Liver (tissue), 9 donors: ENCODE data around the gene ZNF333. TPM values are rescaled to one million over a fixed set of nuclear protein-coding genes. Genes with fewer than 3 reads are reported as not detected.

ENCODE experiments used
- DNase-seq: peaks from one replicate; pipeline ENCODE4 v3.0.0-alpha.2; 2017; ENCODE audit warnings: low spot score
- H3K27ac ChIP-seq, 2 donors: one replicate each; pipeline ENCODE4 v1.7.0; 2013; ENCODE audit warnings: inconsistent platforms in 2 of 2, low read length in 2 of 2, control low read depth in 1 of 2, low read depth in 1 of 2, mild to moderate bottlenecking in 1 of 2
- H3K27me3 ChIP-seq, 4 donors: one replicate each; pipeline versions ENCODE4 v1.6.1 to v1.7.0; 2013; ENCODE audit warnings: low read length in 3 of 4, inconsistent platforms in 1 of 4, mild to moderate bottlenecking in 1 of 4, moderate library complexity in 1 of 4; ENCODE audit not compliant: control insufficient read depth in 4 of 4, insufficient read depth in 4 of 4
- H3K36me3 ChIP-seq, 4 donors: one replicate each; pipeline versions ENCODE4 v1.6.1 to v1.7.0; 2013; ENCODE audit warnings: low read length in 3 of 4, mild to moderate bottlenecking in 3 of 4, low read depth in 1 of 4, moderate library complexity in 1 of 4; ENCODE audit not compliant: control insufficient read depth in 4 of 4, insufficient read depth in 3 of 4
- H3K4me1 ChIP-seq, 4 donors: one replicate each; pipeline versions ENCODE4 v1.6.1 to v1.7.0; 2013; ENCODE audit warnings: low read length in 3 of 4, mild to moderate bottlenecking in 3 of 4, moderate library complexity in 1 of 4; ENCODE audit not compliant: control insufficient read depth in 4 of 4, insufficient read depth in 4 of 4
- H3K4me3 ChIP-seq, 3 donors: one replicate each; pipeline versions ENCODE4 v1.6.1 to v1.7.0; 2013; ENCODE audit warnings: low read length in 3 of 3, control low read depth in 1 of 3, low read depth in 1 of 3, mild to moderate bottlenecking in 1 of 3
- H3K9ac ChIP-seq, 2 donors: one replicate each; pipeline ENCODE4 v1.7.0; 2013; ENCODE audit warnings: low read length in 2 of 2, mild to moderate bottlenecking in 2 of 2, moderate library complexity in 2 of 2, control low read depth in 1 of 2, low read depth in 1 of 2
- H3K9me3 ChIP-seq, 4 donors: one replicate each; pipeline versions ENCODE4 v1.6.1 to v1.7.0; 2013; ENCODE audit warnings: low read length in 3 of 4; ENCODE audit not compliant: control insufficient read depth in 4 of 4
- ATF3 ChIP-seq: IDR thresholded peaks from 2 replicates; pipeline ENCODE4 v1.6.1; 2016; ENCODE audit warnings: antibody characterized with exemption
- CTCF ChIP-seq: fragments of 150-350 bp; IDR thresholded peaks from 2 replicates; pipeline ENCODE4 v1.5.1; 2017; ENCODE audit warnings: improper control_type of control experiment, low read depth, low read length; ENCODE audit not compliant: missing input control
- EGR1 ChIP-seq, 2 donors: IDR thresholded peaks; 2 replicates each; pipeline ENCODE4 v1.6.1; 2016 to 2018; ENCODE audit warnings: antibody characterized with exemption in 2 of 2, low read depth in 2 of 2
- FOXA1 ChIP-seq: IDR thresholded peaks from 2 replicates; pipeline ENCODE4 v1.6.1; 2016; ENCODE audit warnings: antibody characterized with exemption
- FOXA2 ChIP-seq: IDR thresholded peaks from 2 replicates; pipeline ENCODE4 v1.6.1; 2016; ENCODE audit warnings: antibody characterized with exemption
- HNF4A ChIP-seq, 2 donors: conservative IDR thresholded peaks; 2 replicates each; pipeline ENCODE4 v1.6.1; 2016; ENCODE audit warnings: antibody characterized with exemption in 2 of 2, mild to moderate bottlenecking in 2 of 2
- HNF4G ChIP-seq: IDR thresholded peaks from 2 replicates; pipeline ENCODE4 v1.6.1; 2016; ENCODE audit warnings: antibody characterized with exemption
- JUND ChIP-seq, 2 donors: IDR thresholded peaks; 2 replicates each; pipeline ENCODE4 v1.6.1; 2016; ENCODE audit warnings: antibody characterized with exemption in 2 of 2
- MAX ChIP-seq: IDR thresholded peaks from 2 replicates; pipeline ENCODE4 v1.6.1; 2016; ENCODE audit warnings: antibody characterized with exemption
- NR2F2 ChIP-seq: IDR thresholded peaks from 2 replicates; pipeline ENCODE4 v1.6.1; 2016; ENCODE audit warnings: antibody characterized with exemption
- REST ChIP-seq: IDR thresholded peaks from 2 replicates; pipeline ENCODE4 v1.6.1; 2016; ENCODE audit warnings: antibody characterized with exemption, mild to moderate bottlenecking
- RXRA ChIP-seq, 2 donors: IDR thresholded peaks; 2 replicates each; pipeline ENCODE4 v1.6.1; 2017 to 2018; ENCODE audit warnings: antibody characterized with exemption in 2 of 2, mild to moderate bottlenecking in 1 of 2
- SP1 ChIP-seq: IDR thresholded peaks from 2 replicates; pipeline ENCODE4 v1.6.1; 2018; ENCODE audit warnings: antibody characterized with exemption, mild to moderate bottlenecking
- TAF1 ChIP-seq: conservative IDR thresholded peaks from 2 replicates; pipeline ENCODE4 v1.6.1; 2016; ENCODE audit warnings: antibody characterized with exemption, mild to moderate bottlenecking
- YY1 ChIP-seq: IDR thresholded peaks from 2 replicates; pipeline ENCODE4 v1.6.1; 2016; ENCODE audit warnings: antibody characterized with exemption, mild to moderate bottlenecking
- ZBTB33 ChIP-seq: IDR thresholded peaks from 2 replicates; pipeline ENCODE4 v1.6.1; 2016; ENCODE audit warnings: antibody characterized with exemption
- WGBS: extraction: QIAGEN DNeasy Blood & Tissue Kit; methylation state at CpG from one replicate; pipeline ENCODE4 v1.1.7; 2013; 5-methylcytosine and 5-hydroxymethylcytosine counted together
- polyA plus RNA-seq, 2 donors: library from polyadenylated mRNA; stranded (reverse) in 1 of 2; unstranded in 1 of 2; fragments of 200-250 nt in 1 of 2; fragments of >200 nt in 1 of 2; fragmentation: Nextera tagmentation in 1 of 2; extraction: Ambion mirVana in 1 of 2; gene quantifications; one replicate each; pipeline versions ENCODE4 v1.2.1 to v1.2.3, GENCODE V29; 2013 to 2015
- total RNA-seq, 2 donors: library from RNA; depleted of rRNA; stranded (reverse); fragments of >200 nt; gene quantifications; one replicate each; pipeline ENCODE4 v1.2.3, GENCODE V29; 2014
- donor health status: healthy.
- donor health status: healthy.
- donor health status: healthy.
- donor health status: healthy.
- donor health status: healthy.

Gene ZNF333
- total and polyA plus RNA-seq, 4 donors = 1.7 to 11.2 (median 3.6) TPM

- Histone ChIP-seq H3K27ac (no peak overlapping the region), H3K9ac (no peak overlapping the region), H3K4me3 (no peak overlapping the region), H3K4me1 (no peaks in the 10 kb centered on the region), H3K27me3 (no peaks in the 10 kb centered on the region), H3K9me3 (no peaks in the 10 kb centered on the region), H3K36me3 (no peaks in the 10 kb centered on the region)
- 85% methylated on average over 2 of the region's 2 CpGs for WGBS
- no peak for TF ChIP-seq TAF1
- no peak for TF ChIP-seq CTCF
- TF ChIP-seq ATF3 = no peak
- TF ChIP-seq REST = no peak
- TF ChIP-seq RXRA (IDR thresholded peaks at IDR 0.05) = no peak
- no peak for DNase-seq
These were observed 78.2 kb downstream of the ZNF333 start for GRCh38 chr19:14768001-14768400.

GRCh38 chr19:14769201-14769600 lies 79.4 kb downstream of the ZNF333 start:
- WGBS = 75% methylated on average over 5 of the region's 5 CpGs
- DNase-seq = no peak

More at GRCh38 chr19:14769201-14769600, 79.4 kb downstream of the ZNF333 start:
- Histone ChIP-seq H3K27me3 (no peaks in the 10 kb centered on the region), H3K36me3 (no peaks in the 10 kb centered on the region), H3K4me3 (no peak overlapping the region), H3K27ac (no peak overlapping the region), H3K4me1 (no peaks in the 10 kb centered on the region), H3K9ac (no peak overlapping the region), H3K9me3 (no peaks in the 10 kb centered on the region)
- no peak for TF ChIP-seq REST
- TF ChIP-seq ATF3 = no peak
- no peak for TF ChIP-seq NR2F2
- TF ChIP-seq FOXA1 = no peak
- TF ChIP-seq YY1 = no peak
- no peak for TF ChIP-seq EGR1 (IDR thresholded peaks at IDR 0.05; ENCODE audit: low read depth in 2 of 2)
- no peak for TF ChIP-seq HNF4A (conservative IDR thresholded peaks at IDR 0.05)
- TF ChIP-seq HNF4G = no peak
- TF ChIP-seq TAF1 = no peak
- no peak for TF ChIP-seq SP1
- no peak for TF ChIP-seq RXRA (IDR thresholded peaks at IDR 0.05)
- no peak for TF ChIP-seq ZBTB33
- no peak for TF ChIP-seq JUND (IDR thresholded peaks at IDR 0.05)
- no peak for TF ChIP-seq CTCF
- TF ChIP-seq MAX = no peak
- no peak for TF ChIP-seq FOXA2
